Vagina (tissue), 2 donors: ENCODE results near the gene NES.

Source experiments
- POLR2A ChIP-seq, 2 donors: fragments of 450-650 bp; IDR thresholded peaks; one replicate each; pipeline ENCODE4 v1.6.1; 2017; ENCODE audit warnings: antibody characterized with exemption in 2 of 2, mild to moderate bottlenecking in 2 of 2, moderate library complexity in 2 of 2
- TF ChIP-seq, protein P1 (sequence below), 3 experiments: fragments of 450-650 bp in 2 of 3; fragments of 200-600 bp in 1 of 3; sonication (generic) in 1 of 3; IDR thresholded peaks; one replicate each; pipeline ENCODE4 v1.5.1; 2017 to 2019; ENCODE audit warnings: antibody characterized with exemption in 3 of 3, mild to moderate bottlenecking in 2 of 3, moderate library complexity in 2 of 3

DNA sequence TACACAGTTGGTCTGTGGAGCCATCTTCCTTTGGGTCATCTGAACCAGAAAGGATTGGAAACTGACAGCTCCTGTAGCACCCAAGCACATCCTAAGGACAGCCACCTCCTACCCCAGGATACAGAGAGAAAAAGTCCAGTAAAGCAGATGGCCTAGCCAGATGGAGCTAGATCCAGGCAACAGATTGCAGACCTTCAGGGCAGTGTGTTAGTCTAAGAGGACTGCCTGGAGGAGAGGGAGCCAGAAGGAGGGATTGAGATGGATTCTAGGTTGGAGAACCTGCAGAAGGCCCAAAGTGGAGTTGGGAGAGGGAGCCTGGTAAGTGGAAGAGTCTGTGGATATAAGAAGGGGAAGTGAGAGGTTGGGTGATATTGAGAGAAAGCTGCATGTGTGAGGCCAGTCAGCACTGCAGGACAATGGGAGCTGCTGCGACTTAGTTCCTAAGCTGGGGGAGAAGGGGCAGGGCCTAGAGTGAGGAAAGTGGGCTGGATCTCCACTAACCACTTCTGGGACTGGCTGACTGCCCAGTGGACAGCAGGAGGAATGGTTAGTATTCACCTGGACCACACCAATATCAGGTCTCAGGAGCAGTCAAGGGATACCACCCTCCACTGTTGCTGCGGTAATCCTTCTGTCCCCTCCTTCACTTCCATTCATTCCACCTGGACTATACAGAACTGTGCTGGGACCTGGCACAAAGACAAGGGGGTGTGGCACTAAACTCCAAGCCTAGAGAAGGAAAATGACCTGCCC, 21.9 kb downstream of the NES start:
- TF ChIP-seq, protein P1, sequence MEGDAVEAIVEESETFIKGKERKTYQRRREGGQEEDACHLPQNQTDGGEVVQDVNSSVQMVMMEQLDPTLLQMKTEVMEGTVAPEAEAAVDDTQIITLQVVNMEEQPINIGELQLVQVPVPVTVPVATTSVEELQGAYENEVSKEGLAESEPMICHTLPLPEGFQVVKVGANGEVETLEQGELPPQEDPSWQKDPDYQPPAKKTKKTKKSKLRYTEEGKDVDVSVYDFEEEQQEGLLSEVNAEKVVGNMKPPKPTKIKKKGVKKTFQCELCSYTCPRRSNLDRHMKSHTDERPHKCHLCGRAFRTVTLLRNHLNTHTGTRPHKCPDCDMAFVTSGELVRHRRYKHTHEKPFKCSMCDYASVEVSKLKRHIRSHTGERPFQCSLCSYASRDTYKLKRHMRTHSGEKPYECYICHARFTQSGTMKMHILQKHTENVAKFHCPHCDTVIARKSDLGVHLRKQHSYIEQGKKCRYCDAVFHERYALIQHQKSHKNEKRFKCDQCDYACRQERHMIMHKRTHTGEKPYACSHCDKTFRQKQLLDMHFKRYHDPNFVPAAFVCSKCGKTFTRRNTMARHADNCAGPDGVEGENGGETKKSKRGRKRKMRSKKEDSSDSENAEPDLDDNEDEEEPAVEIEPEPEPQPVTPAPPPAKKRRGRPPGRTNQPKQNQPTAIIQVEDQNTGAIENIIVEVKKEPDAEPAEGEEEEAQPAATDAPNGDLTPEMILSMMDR (IDR thresholded peaks at IDR 0.05): no peak
- TF ChIP-seq POLR2A (IDR thresholded peaks at IDR 0.05): no peak
